Measurements from ENCODE around the gene NELFE.

Gene NELFE

DNA sequence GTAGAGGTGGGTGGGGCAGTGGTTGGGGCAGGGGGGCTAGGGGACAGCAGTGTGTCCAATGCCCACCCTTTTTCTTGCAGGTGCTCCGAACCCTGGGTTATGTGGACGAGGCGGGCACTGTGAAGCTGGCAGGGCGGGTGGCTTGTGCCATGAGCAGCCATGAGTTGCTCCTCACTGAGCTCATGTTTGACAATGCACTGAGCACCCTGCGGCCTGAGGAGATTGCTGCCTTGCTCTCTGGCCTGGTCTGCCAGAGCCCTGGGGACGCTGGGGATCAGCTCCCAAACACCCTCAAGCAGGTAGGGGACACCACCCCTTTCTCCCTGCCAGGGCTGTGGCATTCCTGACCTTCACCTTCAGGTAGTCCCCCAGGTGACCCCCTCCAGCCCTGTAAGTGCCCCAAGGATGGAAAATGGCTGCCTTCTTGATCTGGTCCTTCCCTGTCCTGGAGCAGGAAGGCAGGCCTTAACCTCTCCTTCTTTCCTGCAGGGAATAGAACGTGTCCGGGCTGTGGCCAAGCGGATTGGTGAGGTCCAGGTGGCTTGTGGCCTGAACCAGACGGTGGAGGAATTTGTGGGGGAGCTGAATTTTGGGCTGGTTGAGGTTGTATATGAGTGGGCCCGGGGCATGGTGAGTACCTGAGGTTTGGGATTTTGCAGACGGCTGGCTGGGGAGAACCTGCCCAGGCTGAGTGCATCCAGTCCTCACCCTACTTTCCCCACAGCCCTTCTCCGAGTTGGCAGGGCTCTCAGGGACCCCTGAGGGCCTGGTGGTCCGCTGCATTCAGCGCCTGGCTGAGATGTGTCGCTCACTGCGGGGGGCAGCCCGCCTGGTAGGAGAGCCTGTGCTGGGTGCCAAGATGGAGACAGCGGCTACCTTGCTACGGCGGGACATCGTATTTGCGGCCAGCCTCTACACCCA, 10.3 kb upstream of the NELFE start:
- no peak for TF ChIP-seq SIN3A (IDR thresholded peaks at IDR 0.05; ENCODE audit: borderline replicate concordance, insufficient read depth, low read length)
- TF ChIP-seq TAF1 (IDR thresholded peaks at IDR 0.05; ENCODE audit: borderline replicate concordance, insufficient read depth, low read length) = no peak
- TF ChIP-seq FOXP2 (optimal IDR thresholded peaks at IDR 0.05; ENCODE audit: borderline replicate concordance, extremely low read depth, extremely low read length, insufficient read depth) = no peak
- no peak for TF ChIP-seq POLR2AphosphoS5 (IDR thresholded peaks at IDR 0.05; ENCODE audit: low read depth, low read length)
- TF ChIP-seq, protein P1, sequence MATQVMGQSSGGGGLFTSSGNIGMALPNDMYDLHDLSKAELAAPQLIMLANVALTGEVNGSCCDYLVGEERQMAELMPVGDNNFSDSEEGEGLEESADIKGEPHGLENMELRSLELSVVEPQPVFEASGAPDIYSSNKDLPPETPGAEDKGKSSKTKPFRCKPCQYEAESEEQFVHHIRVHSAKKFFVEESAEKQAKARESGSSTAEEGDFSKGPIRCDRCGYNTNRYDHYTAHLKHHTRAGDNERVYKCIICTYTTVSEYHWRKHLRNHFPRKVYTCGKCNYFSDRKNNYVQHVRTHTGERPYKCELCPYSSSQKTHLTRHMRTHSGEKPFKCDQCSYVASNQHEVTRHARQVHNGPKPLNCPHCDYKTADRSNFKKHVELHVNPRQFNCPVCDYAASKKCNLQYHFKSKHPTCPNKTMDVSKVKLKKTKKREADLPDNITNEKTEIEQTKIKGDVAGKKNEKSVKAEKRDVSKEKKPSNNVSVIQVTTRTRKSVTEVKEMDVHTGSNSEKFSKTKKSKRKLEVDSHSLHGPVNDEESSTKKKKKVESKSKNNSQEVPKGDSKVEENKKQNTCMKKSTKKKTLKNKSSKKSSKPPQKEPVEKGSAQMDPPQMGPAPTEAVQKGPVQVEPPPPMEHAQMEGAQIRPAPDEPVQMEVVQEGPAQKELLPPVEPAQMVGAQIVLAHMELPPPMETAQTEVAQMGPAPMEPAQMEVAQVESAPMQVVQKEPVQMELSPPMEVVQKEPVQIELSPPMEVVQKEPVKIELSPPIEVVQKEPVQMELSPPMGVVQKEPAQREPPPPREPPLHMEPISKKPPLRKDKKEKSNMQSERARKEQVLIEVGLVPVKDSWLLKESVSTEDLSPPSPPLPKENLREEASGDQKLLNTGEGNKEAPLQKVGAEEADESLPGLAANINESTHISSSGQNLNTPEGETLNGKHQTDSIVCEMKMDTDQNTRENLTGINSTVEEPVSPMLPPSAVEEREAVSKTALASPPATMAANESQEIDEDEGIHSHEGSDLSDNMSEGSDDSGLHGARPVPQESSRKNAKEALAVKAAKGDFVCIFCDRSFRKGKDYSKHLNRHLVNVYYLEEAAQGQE (IDR thresholded peaks at IDR 0.05; ENCODE audit: insufficient read depth in 1 of 2, low read depth in 2 of 2, low read length in 2 of 2) = no peak

DNA sequence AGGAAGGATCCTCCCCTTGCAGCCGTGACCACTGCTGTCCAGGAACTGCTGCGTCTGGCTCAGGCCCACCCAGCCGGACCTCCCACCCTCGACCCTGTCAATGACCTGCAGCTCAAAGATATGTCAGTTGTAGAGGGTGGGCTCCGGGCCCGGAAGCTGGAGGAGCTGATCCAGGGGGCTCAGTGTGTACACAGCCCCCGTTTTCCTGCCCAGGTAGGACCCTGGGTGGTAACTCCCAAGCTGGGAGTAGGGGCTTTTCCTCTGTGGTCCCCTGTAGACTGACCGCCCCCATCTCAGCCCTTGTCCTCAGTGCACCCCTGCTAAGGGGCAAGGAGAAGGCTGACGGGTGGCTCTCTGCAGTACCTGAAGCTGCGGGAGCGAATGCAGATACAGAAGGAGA, 9.6 kb upstream of the NELFE start:
- TF ChIP-seq, protein P1 (IDR thresholded peaks at IDR 0.05; ENCODE audit: insufficient read depth in 1 of 2, low read depth in 2 of 2, low read length in 2 of 2) = no peak
- no peak for TF ChIP-seq SIN3A (IDR thresholded peaks at IDR 0.05; ENCODE audit: borderline replicate concordance, insufficient read depth, low read length)
- no peak for TF ChIP-seq TAF1 (IDR thresholded peaks at IDR 0.05; ENCODE audit: borderline replicate concordance, insufficient read depth, low read length)
- no peak for TF ChIP-seq FOXP2 (optimal IDR thresholded peaks at IDR 0.05; ENCODE audit: borderline replicate concordance, extremely low read depth, extremely low read length, insufficient read depth)
- no peak for TF ChIP-seq POLR2AphosphoS5 (IDR thresholded peaks at IDR 0.05; ENCODE audit: low read depth, low read length)

DNA sequence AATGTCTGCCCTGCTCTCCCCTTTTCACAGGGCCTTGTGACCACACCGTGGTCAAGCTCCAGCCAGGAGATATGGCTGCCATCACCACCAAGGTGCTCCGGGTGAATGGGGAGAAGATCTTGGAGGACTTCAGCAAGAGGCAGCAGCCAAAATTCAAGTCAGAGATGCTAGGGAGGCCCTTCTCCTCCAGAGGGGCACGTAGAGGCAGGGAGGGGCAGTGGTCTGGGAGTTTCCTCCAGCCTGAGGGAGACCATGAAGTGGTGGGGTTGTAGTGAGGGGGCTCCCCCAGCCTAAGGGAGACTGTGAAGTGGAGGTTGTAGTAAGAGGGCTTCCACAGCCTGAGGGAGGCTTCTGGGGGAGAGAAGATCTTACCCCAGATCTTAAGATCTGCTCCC, 9.2 kb upstream of the NELFE start:
- TF ChIP-seq SIN3A (IDR thresholded peaks at IDR 0.05; ENCODE audit: borderline replicate concordance, insufficient read depth, low read length) (no peak), TAF1 (IDR thresholded peaks at IDR 0.05; ENCODE audit: borderline replicate concordance, insufficient read depth, low read length) (no peak), FOXP2 (optimal IDR thresholded peaks at IDR 0.05; ENCODE audit: borderline replicate concordance, extremely low read depth, extremely low read length, insufficient read depth) (no peak), POLR2AphosphoS5 (IDR thresholded peaks at IDR 0.05; ENCODE audit: low read depth, low read length) (no peak)
- TF ChIP-seq, protein P1 (IDR thresholded peaks at IDR 0.05; ENCODE audit: insufficient read depth in 1 of 2, low read depth in 2 of 2, low read length in 2 of 2) = no peak

DNA sequence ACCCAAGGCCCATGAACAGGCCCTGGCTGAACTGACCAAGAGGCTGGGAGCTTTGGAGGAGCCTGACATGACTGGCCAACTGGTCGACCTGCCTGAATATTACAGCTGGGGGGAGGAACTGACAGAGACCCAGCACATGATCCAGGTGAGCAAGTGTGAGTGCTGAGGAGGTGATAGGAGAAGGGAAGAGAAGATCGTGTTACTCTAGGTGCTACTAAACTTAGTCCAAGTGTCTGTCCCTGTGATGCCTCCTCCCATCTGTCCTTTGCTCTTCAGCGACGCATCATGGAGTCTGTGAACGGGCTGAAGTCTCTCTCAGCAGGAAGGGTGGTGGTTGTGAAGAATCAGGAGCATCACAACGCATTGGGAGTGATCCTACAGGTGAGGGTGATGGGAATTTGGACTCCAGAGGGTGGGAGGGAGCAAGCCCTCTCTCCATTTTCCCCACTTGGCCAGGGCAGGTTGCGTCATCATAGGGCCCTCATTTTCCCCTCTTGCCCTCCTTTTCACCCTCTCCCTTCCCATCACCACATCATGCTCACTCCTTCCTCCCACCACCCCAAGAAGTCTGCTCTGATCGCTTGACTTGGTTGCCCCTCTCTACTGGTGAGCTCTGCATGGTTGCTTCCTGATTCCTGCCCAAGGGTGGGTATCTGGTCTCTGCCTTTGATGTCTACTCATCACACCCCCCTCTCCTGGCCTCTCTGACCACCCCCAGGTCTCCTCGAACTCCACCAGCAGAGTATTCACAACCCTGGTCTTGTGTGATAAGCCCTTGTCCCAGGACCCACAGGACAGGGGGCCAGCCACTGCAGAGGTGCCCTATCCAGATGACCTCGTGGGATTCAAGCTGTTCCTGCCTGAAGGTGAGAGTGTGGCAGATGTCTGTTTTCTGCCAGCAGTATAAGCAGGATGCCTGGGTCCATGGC, 8.5 kb upstream of the NELFE start:
- TF ChIP-seq SIN3A (IDR thresholded peaks at IDR 0.05; ENCODE audit: borderline replicate concordance, insufficient read depth, low read length) (no peak), TAF1 (IDR thresholded peaks at IDR 0.05; ENCODE audit: borderline replicate concordance, insufficient read depth, low read length) (no peak), POLR2AphosphoS5 (IDR thresholded peaks at IDR 0.05; ENCODE audit: low read depth, low read length) (no peak), FOXP2 (optimal IDR thresholded peaks at IDR 0.05; ENCODE audit: borderline replicate concordance, extremely low read depth, extremely low read length, insufficient read depth) (no peak)
- TF ChIP-seq, protein P1 (IDR thresholded peaks at IDR 0.05; ENCODE audit: insufficient read depth in 1 of 2, low read depth in 2 of 2, low read length in 2 of 2) = no peak
